ENCODE results near the gene MAP2K5. TPM values are rescaled to one million over a fixed set of nuclear protein-coding genes. Genes with fewer than 3 reads are reported as not detected.

The MAP2K5 gene
- total RNA-seq, 1 donor from 2014 or later: 19.6 TPM

- Mint-ChIP-seq H3K27me3 (ENCODE audit: low read depth) (peaks cover 93% of the 10 kb centered on the region), H3K4me1 (peaks cover 32% of the 10 kb centered on the region), H3K4me3 (peak overlapping the region; percentile 85), H3K27ac (ENCODE audit: unreplicated experiment) (no peak overlapping the region), H3K36me3 (ENCODE audit: low read depth) (peaks cover 2% of the 10 kb centered on the region), H3K9me3 (no peaks in the 10 kb centered on the region)
- no peak for DNase-seq (ENCODE audit: low read depth, low spot score)
- TF ChIP-seq CTCF (conservative IDR thresholded peaks at IDR 0.05): no peak
Observed at GRCh38 chr15:67835297-67836133, 293.0 kb downstream of the MAP2K5 start.

- Mint-ChIP-seq H3K4me1 (peaks cover 36% of the 10 kb centered on the region), H3K27me3 (ENCODE audit: low read depth) (peaks cover 90% of the 10 kb centered on the region), H3K36me3 (ENCODE audit: low read depth) (peaks cover 2% of the 10 kb centered on the region), H3K27ac (ENCODE audit: unreplicated experiment) (no peak overlapping the region), H3K9me3 (no peaks in the 10 kb centered on the region), H3K4me3 (peak overlapping the region; percentile 85)
- DNase-seq (ENCODE audit: low read depth, low spot score): no peak
- TF ChIP-seq CTCF (conservative IDR thresholded peaks at IDR 0.05): no peak
Observed at GRCh38 chr15:67836134-67836455, 293.6 kb downstream of the MAP2K5 start.

- H3K9me3 Mint-ChIP-seq: no peaks in the 10 kb centered on the region
- peak; percentile 88 for TF ChIP-seq CTCF (conservative IDR thresholded peaks at IDR 0.05)
- peaks cover 88% of the 10 kb centered on the region for H3K27me3 Mint-ChIP-seq (ENCODE audit: low read depth)
- H3K4me1 Mint-ChIP-seq: peaks cover 40% of the 10 kb centered on the region
- peak overlapping the region; percentile 85 for H3K4me3 Mint-ChIP-seq
- H3K27ac Mint-ChIP-seq (ENCODE audit: unreplicated experiment): no peak overlapping the region
- DNase-seq (ENCODE audit: low read depth, low spot score): no peak
- H3K36me3 Mint-ChIP-seq (ENCODE audit: low read depth): peaks cover 2% of the 10 kb centered on the region
Observed at GRCh38 chr15:67836477-67836876, 294.0 kb downstream of the MAP2K5 start.

GRCh38 chr15:67836955-67837354 lies 294.5 kb downstream of the MAP2K5 start:
- no peak for TF ChIP-seq CTCF (conservative IDR thresholded peaks at IDR 0.05)
- no peaks in the 10 kb centered on the region for H3K9me3 Mint-ChIP-seq
- H3K4me1 Mint-ChIP-seq: peaks cover 42% of the 10 kb centered on the region

GRCh38 chr15:67838789-67839332 lies 296.4 kb downstream of the MAP2K5 start:
- Mint-ChIP-seq H3K9me3 (no peaks in the 10 kb centered on the region), H3K27me3 (ENCODE audit: low read depth) (peaks cover 64% of the 10 kb centered on the region), H3K36me3 (ENCODE audit: low read depth) (peaks cover 2% of the 10 kb centered on the region), H3K4me1 (peaks cover 46% of the 10 kb centered on the region), H3K4me3 (peak overlapping the region; percentile 78), H3K27ac (ENCODE audit: unreplicated experiment) (no peak overlapping the region)
- peak; percentile 33 for TF ChIP-seq CTCF (conservative IDR thresholded peaks at IDR 0.05)
- DNase-seq (ENCODE audit: low read depth, low spot score): no peak

More at GRCh38 chr15:67836955-67837354, 294.5 kb downstream of the MAP2K5 start:
- H3K36me3 Mint-ChIP-seq (ENCODE audit: low read depth): peaks cover 2% of the 10 kb centered on the region
- H3K27ac Mint-ChIP-seq (ENCODE audit: unreplicated experiment): no peak overlapping the region
- H3K27me3 Mint-ChIP-seq (ENCODE audit: low read depth): peaks cover 83% of the 10 kb centered on the region
- H3K4me3 Mint-ChIP-seq: no peak overlapping the region
- DNase-seq (ENCODE audit: low read depth, low spot score): no peak

All from neural crest cell (in vitro differentiated cells).